Neural crest cell (in vitro differentiated cells): Measurements from ENCODE around the gene CALHM3. TPM values are rescaled to one million over a fixed set of nuclear protein-coding genes. Genes with fewer than 3 reads are reported as not detected.

Source experiments
- DNase-seq: peaks from one replicate; pipeline ENCODE4 v3.0.0; 2021; ENCODE audit warnings: low read depth, mixed read lengths, low spot score
- H3K27ac Mint-ChIP-seq: one replicate; pipeline ENCODE4 v1.8.0; 2021; ENCODE audit warnings: mild to moderate bottlenecking, mixed read lengths; ENCODE audit not compliant: unreplicated experiment
- H3K27me3 Mint-ChIP-seq: 2 replicates; pipeline ENCODE4 v1.8.0; 2021; ENCODE audit warnings: low read depth, mild to moderate bottlenecking, mixed read lengths
- H3K36me3 Mint-ChIP-seq: 2 replicates; pipeline ENCODE4 v1.8.0; 2021; ENCODE audit warnings: low read depth, mild to moderate bottlenecking, mixed read lengths
- H3K4me1 Mint-ChIP-seq: 2 replicates; pipeline ENCODE4 v1.8.0; 2021; ENCODE audit warnings: mixed read lengths
- H3K4me3 Mint-ChIP-seq: one replicate; pipeline ENCODE4 v1.8.0; 2021; ENCODE audit warnings: mild to moderate bottlenecking, mixed read lengths
- H3K9me3 Mint-ChIP-seq: 2 replicates; pipeline ENCODE4 v1.8.0; 2021; ENCODE audit warnings: mixed read lengths
- total RNA-seq: library from RNA; stranded (reverse); gene quantifications from 2 replicates; pipeline ENCODE4 v1.2.1, GENCODE V29; 2021
- TF ChIP-seq, protein P1 (sequence below): fragments of 200-600 bp; sonication (generic); conservative IDR thresholded peaks from 2 replicates; pipeline ENCODE4 v1.5.0; 2021; ENCODE audit warnings: antibody characterized with exemption, mild to moderate bottlenecking

Gene CALHM3
- total RNA-seq, 1 donor from 2014 or later: not detected

DNA sequence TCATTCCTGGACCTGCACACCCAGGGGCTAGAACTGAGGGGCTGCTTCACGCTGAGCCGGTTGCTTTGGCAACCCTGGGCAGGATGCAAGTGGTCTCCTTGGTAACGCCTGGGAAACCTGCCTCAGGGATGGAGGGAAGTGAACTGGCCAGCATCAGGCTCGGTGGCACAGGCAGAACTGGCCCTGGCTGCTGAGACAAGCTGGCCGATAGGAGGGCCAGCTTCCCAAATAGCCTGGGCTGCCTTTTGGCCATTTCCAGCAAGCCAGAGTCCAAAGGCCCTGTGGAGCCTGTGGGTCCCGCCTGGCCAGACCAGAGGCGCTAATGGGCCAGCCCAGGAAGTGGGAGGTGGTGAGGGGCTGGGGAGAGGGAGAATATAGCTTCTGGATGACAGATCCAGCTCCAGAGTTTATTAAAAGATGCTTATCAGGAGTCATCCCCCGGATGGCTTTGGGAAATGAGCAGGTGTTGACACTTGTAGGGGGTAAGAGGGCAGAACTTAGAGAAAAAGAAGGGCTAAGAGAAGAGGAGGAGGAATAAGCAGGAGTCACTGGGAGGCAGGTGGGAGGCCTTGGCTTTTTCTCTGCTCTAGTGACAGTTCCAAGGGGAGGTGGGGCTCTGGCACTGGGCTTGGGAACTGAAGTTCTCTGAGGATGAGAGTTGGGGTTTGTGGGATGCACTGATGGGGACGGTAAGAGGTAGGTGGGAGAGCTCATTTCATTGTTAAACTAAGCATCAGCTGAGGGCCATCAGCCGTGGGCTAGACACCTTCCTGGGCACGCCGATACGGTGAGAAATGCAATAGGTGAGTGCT, 24.0 kb upstream of the CALHM3 start:
- Mint-ChIP-seq H3K27me3 (peaks cover 27% of the 10 kb centered on the region), H3K9me3 (no peaks in the 10 kb centered on the region), H3K27ac (no peak overlapping the region), H3K4me1 (peaks cover 16% of the 10 kb centered on the region), H3K4me3 (no peak overlapping the region), H3K36me3 (no peaks in the 10 kb centered on the region)
- DNase-seq: no peak
- TF ChIP-seq, protein P1, sequence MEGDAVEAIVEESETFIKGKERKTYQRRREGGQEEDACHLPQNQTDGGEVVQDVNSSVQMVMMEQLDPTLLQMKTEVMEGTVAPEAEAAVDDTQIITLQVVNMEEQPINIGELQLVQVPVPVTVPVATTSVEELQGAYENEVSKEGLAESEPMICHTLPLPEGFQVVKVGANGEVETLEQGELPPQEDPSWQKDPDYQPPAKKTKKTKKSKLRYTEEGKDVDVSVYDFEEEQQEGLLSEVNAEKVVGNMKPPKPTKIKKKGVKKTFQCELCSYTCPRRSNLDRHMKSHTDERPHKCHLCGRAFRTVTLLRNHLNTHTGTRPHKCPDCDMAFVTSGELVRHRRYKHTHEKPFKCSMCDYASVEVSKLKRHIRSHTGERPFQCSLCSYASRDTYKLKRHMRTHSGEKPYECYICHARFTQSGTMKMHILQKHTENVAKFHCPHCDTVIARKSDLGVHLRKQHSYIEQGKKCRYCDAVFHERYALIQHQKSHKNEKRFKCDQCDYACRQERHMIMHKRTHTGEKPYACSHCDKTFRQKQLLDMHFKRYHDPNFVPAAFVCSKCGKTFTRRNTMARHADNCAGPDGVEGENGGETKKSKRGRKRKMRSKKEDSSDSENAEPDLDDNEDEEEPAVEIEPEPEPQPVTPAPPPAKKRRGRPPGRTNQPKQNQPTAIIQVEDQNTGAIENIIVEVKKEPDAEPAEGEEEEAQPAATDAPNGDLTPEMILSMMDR: no peak

DNA sequence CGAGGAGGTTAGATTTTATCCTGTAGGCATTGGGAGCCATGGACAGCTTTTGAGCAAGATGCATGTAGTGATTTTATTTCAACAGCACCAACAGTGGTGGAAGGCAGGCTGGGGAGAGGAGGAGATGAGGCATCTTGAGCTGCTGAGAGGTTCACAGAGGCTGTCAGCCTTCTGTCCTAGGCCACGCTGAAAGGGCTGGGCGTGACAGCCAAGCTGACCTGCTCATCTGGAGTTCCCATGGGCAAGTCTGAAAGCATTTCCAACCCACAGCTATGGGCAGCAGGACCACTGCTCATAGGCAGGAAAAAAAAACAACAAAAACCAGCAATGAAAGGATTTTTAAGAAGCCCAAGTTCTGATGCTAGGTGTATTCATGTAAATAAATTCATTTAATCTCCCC, 22.1 kb upstream of the CALHM3 start:
- H3K4me1 Mint-ChIP-seq: peaks cover 16% of the 10 kb centered on the region
- no peaks in the 10 kb centered on the region for H3K9me3 Mint-ChIP-seq
- TF ChIP-seq, protein P1: no peak
- H3K27ac Mint-ChIP-seq: no peak overlapping the region
- peaks cover 43% of the 10 kb centered on the region for H3K27me3 Mint-ChIP-seq
- DNase-seq: no peak
- H3K36me3 Mint-ChIP-seq: no peaks in the 10 kb centered on the region
- no peak overlapping the region for H3K4me3 Mint-ChIP-seq

DNA sequence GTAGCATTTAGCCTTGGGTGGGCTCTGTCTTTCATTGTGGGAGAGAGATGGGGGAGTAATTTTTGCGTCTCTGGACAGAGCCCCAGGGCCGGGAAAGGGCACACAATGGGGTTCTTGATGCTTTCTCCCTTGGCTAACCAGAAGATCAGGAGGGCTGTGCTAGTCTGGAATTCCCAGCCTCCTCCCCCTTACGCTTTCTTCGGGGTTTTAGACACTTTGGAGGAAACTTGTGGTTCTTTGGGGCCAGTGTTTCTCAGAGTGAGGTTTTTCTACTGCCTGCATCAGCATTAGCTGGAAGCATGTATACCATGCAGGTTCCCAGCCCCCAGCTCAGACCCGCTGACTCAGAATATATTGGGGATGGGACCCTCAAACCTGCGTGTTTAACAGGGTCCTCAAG, 21.4 kb upstream of the CALHM3 start:
- Mint-ChIP-seq H3K36me3 (no peaks in the 10 kb centered on the region), H3K27me3 (peaks cover 50% of the 10 kb centered on the region), H3K4me1 (peaks cover 16% of the 10 kb centered on the region), H3K27ac (no peak overlapping the region), H3K4me3 (no peak overlapping the region), H3K9me3 (no peaks in the 10 kb centered on the region)
- no peak for DNase-seq
- TF ChIP-seq, protein P1: no peak

DNA sequence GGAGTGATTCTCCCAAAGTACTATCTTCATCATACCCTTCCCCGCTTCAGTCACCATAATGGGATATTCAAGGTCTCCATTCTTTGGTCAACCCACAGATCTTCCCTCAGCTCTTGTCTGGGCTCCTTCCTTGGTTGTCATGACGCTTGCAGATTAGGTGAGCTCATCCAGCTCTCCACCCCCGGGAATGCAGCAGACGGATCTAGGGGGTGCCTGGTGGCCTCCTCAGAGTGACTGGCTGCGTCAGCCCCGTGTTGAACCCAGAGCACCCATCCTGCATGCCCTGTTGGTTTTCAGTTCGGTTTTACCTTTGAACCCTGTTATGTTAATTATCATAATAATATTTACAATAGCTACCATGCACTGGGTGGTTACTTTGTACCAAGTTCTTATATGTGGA, 20.8 kb upstream of the CALHM3 start:
- no peak overlapping the region for H3K27ac Mint-ChIP-seq
- no peak overlapping the region for H3K4me3 Mint-ChIP-seq
- H3K9me3 Mint-ChIP-seq: no peaks in the 10 kb centered on the region
- no peak for DNase-seq
- peaks cover 56% of the 10 kb centered on the region for H3K27me3 Mint-ChIP-seq
- TF ChIP-seq, protein P1: no peak
- no peaks in the 10 kb centered on the region for H3K36me3 Mint-ChIP-seq
- H3K4me1 Mint-ChIP-seq: peaks cover 16% of the 10 kb centered on the region

DNA sequence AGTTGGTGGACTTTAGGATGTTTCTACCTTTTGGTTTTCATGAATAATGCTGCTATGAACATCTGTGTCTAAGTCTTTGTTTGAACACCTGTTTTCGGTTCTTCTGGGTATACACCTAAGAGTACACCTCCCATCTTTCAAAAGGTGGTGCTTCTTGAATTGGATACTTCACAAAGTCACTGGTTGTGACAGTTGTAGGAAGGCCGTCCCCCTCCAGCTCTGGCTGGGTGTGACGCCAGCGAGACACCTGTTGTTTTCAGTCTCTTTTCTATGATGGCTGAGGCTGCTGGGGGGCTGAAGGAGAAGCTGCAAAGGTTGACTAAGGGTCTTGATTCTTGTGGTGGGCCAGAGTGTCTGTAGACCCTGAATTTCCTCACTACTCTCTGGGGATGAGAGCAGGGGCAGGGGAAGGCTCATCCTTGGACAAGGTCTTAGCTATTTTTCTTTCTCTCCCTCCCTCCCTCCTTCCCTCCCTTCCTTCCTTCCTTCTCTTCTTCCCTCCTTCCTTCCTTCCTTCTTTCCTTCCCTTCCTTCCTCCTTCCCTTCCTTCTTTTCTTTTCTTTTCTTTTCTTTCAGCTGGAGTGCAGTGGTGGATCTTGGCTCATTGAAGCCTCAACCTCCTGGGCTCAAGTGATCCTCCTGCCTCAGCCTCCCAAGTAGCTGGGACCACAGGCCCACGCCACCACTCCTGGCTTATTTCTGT, 20.0 kb upstream of the CALHM3 start:
- Mint-ChIP-seq H3K27ac (no peak overlapping the region), H3K4me3 (no peak overlapping the region), H3K4me1 (peaks cover 17% of the 10 kb centered on the region), H3K27me3 (peaks cover 63% of the 10 kb centered on the region), H3K36me3 (no peaks in the 10 kb centered on the region), H3K9me3 (no peaks in the 10 kb centered on the region)
- TF ChIP-seq, protein P1: no peak
- DNase-seq: no peak
